ENCODE measurements around the gene SLFNL1.

Gene SLFNL1

GRCh38 chr1:41028034-41028642 is 6.6 kb upstream of the SLFNL1 start:
- Histone ChIP-seq H3K36me3 (ENCODE audit: insufficient read depth, insufficient read length, low read length) (peaks cover 37% of the 10 kb centered on the region), H3K9me3 (ENCODE audit: insufficient read depth, low read length) (no peaks in the 10 kb centered on the region), H3K27me3 (ENCODE audit: insufficient read depth, insufficient read length) (no peaks in the 10 kb centered on the region), H3K9ac (ENCODE audit: insufficient read length, low read depth) (no peak overlapping the region), H3K4me1 (ENCODE audit: insufficient read depth, insufficient read length) (peaks cover 4% of the 10 kb centered on the region), H3K4me3 (ENCODE audit: insufficient read length, low read depth) (no peak overlapping the region)
- DNase-seq (ENCODE audit: low read depth, low spot score) = no peak
- TF ChIP-seq ZNF274 (IDR thresholded peaks at IDR 0.05; ENCODE audit: low read depth, low read length) = no peak
- no peak for TF ChIP-seq YY1 (IDR thresholded peaks at IDR 0.05; ENCODE audit: insufficient read depth, insufficient read length)
- no peak for TF ChIP-seq SUZ12 (IDR thresholded peaks at IDR 0.05; ENCODE audit: extremely low read depth, insufficient read depth, insufficient read length)

GRCh38 chr1:41025979-41026819 is 4.7 kb upstream of the SLFNL1 start:
- peaks cover 43% of the 10 kb centered on the region for H3K36me3 ChIP-seq (ENCODE audit: insufficient read depth, insufficient read length, low read length)
- H3K9ac ChIP-seq (ENCODE audit: insufficient read length, low read depth) = no peak overlapping the region
- no peak for TF ChIP-seq YY1 (IDR thresholded peaks at IDR 0.05; ENCODE audit: insufficient read depth, insufficient read length)
- TF ChIP-seq ZNF274 (IDR thresholded peaks at IDR 0.05; ENCODE audit: low read depth, low read length) = no peak
- no peak for TF ChIP-seq SUZ12 (IDR thresholded peaks at IDR 0.05; ENCODE audit: extremely low read depth, insufficient read depth, insufficient read length)
- no peaks in the 10 kb centered on the region for H3K27me3 ChIP-seq (ENCODE audit: insufficient read depth, insufficient read length)
- no peak overlapping the region for H3K4me3 ChIP-seq (ENCODE audit: insufficient read length, low read depth)
- no peaks in the 10 kb centered on the region for H3K9me3 ChIP-seq (ENCODE audit: insufficient read depth, low read length)
- no peak for DNase-seq (ENCODE audit: low read depth, low spot score)
- H3K4me1 ChIP-seq (ENCODE audit: insufficient read depth, insufficient read length) = peaks cover 11% of the 10 kb centered on the region

GRCh38 chr1:41024953-41025352 is 3.4 kb upstream of the SLFNL1 start:
- Histone ChIP-seq H3K4me3 (ENCODE audit: insufficient read length, low read depth) (no peak overlapping the region), H3K36me3 (ENCODE audit: insufficient read depth, insufficient read length, low read length) (peaks cover 44% of the 10 kb centered on the region), H3K4me1 (ENCODE audit: insufficient read depth, insufficient read length) (peaks cover 23% of the 10 kb centered on the region), H3K9me3 (ENCODE audit: insufficient read depth, low read length) (no peaks in the 10 kb centered on the region), H3K9ac (ENCODE audit: insufficient read length, low read depth) (no peak overlapping the region), H3K27me3 (ENCODE audit: insufficient read depth, insufficient read length) (no peaks in the 10 kb centered on the region)
- DNase-seq (ENCODE audit: low read depth, low spot score) = no peak
- TF ChIP-seq YY1 (IDR thresholded peaks at IDR 0.05; ENCODE audit: insufficient read depth, insufficient read length) (no peak), ZNF274 (IDR thresholded peaks at IDR 0.05; ENCODE audit: low read depth, low read length) (no peak), SUZ12 (IDR thresholded peaks at IDR 0.05; ENCODE audit: extremely low read depth, insufficient read depth, insufficient read length) (no peak)

GRCh38 chr1:41023279-41023990 is 1.9 kb upstream of the SLFNL1 start:
- H3K9ac ChIP-seq (ENCODE audit: insufficient read length, low read depth) = no peak overlapping the region
- no peaks in the 10 kb centered on the region for H3K27me3 ChIP-seq (ENCODE audit: insufficient read depth, insufficient read length)
- peaks cover 50% of the 10 kb centered on the region for H3K36me3 ChIP-seq (ENCODE audit: insufficient read depth, insufficient read length, low read length)
- peaks cover 25% of the 10 kb centered on the region for H3K4me1 ChIP-seq (ENCODE audit: insufficient read depth, insufficient read length)
- no peak for TF ChIP-seq ZNF274 (IDR thresholded peaks at IDR 0.05; ENCODE audit: low read depth, low read length)
- DNase-seq (ENCODE audit: low read depth, low spot score) = no peak
- no peak overlapping the region for H3K4me3 ChIP-seq (ENCODE audit: insufficient read length, low read depth)
- no peaks in the 10 kb centered on the region for H3K9me3 ChIP-seq (ENCODE audit: insufficient read depth, low read length)

GRCh38 chr1:41022424-41022823 is 899 bp upstream of the SLFNL1 start:
- DNase-seq (ENCODE audit: low read depth, low spot score) = no peak
- Histone ChIP-seq H3K9ac (ENCODE audit: insufficient read length, low read depth) (no peak overlapping the region), H3K4me3 (ENCODE audit: insufficient read length, low read depth) (no peak overlapping the region), H3K27me3 (ENCODE audit: insufficient read depth, insufficient read length) (no peaks in the 10 kb centered on the region), H3K36me3 (ENCODE audit: insufficient read depth, insufficient read length, low read length) (peaks cover 50% of the 10 kb centered on the region), H3K9me3 (ENCODE audit: insufficient read depth, low read length) (no peaks in the 10 kb centered on the region), H3K4me1 (ENCODE audit: insufficient read depth, insufficient read length) (peaks cover 25% of the 10 kb centered on the region)
- TF ChIP-seq YY1 (IDR thresholded peaks at IDR 0.05; ENCODE audit: insufficient read depth, insufficient read length) = no peak
- TF ChIP-seq ZNF274 (IDR thresholded peaks at IDR 0.05; ENCODE audit: low read depth, low read length) = no peak

- DNase-seq (ENCODE audit: low read depth, low spot score) = no peak
- Histone ChIP-seq H3K9ac (ENCODE audit: insufficient read length, low read depth) (peak overlapping the region; percentile 12), H3K9me3 (ENCODE audit: insufficient read depth, low read length) (no peaks in the 10 kb centered on the region), H3K27me3 (ENCODE audit: insufficient read depth, insufficient read length) (no peaks in the 10 kb centered on the region), H3K4me3 (ENCODE audit: insufficient read length, low read depth) (no peak overlapping the region), H3K4me1 (ENCODE audit: insufficient read depth, insufficient read length) (peaks cover 23% of the 10 kb centered on the region), H3K36me3 (ENCODE audit: insufficient read depth, insufficient read length, low read length) (peaks cover 62% of the 10 kb centered on the region)
- TF ChIP-seq YY1 (IDR thresholded peaks at IDR 0.05; ENCODE audit: insufficient read depth, insufficient read length) = no peak
- no peak for TF ChIP-seq SUZ12 (IDR thresholded peaks at IDR 0.05; ENCODE audit: extremely low read depth, insufficient read depth, insufficient read length)
- no peak for TF ChIP-seq ZNF274 (IDR thresholded peaks at IDR 0.05; ENCODE audit: low read depth, low read length)
Measured at GRCh38 chr1:41020654-41021053, 871 bp downstream of the SLFNL1 start.

- H3K36me3 ChIP-seq (ENCODE audit: insufficient read depth, insufficient read length, low read length) = peaks cover 67% of the 10 kb centered on the region
- no peaks in the 10 kb centered on the region for H3K9me3 ChIP-seq (ENCODE audit: insufficient read depth, low read length)
- no peak for DNase-seq (ENCODE audit: low read depth, low spot score)
- H3K4me1 ChIP-seq (ENCODE audit: insufficient read depth, insufficient read length) = peaks cover 26% of the 10 kb centered on the region
- H3K27me3 ChIP-seq (ENCODE audit: insufficient read depth, insufficient read length) = no peaks in the 10 kb centered on the region
- peak overlapping the region; percentile 12 for H3K9ac ChIP-seq (ENCODE audit: insufficient read length, low read depth)
- no peak overlapping the region for H3K4me3 ChIP-seq (ENCODE audit: insufficient read length, low read depth)
- TF ChIP-seq SUZ12 (IDR thresholded peaks at IDR 0.05; ENCODE audit: extremely low read depth, insufficient read depth, insufficient read length) (no peak), ZNF274 (IDR thresholded peaks at IDR 0.05; ENCODE audit: low read depth, low read length) (no peak), YY1 (IDR thresholded peaks at IDR 0.05; ENCODE audit: insufficient read depth, insufficient read length) (no peak)
Measured at GRCh38 chr1:41020109-41020576, 1.4 kb downstream of the SLFNL1 start.

Data from NT2/D1 (cell line).